Upper lobe of left lung (tissue), 6 donors: ENCODE data around the gene UBAC2. TPM values are rescaled to one million over a fixed set of nuclear protein-coding genes. Genes with fewer than 3 reads are reported as not detected.

Source experiments
- ATAC-seq, 2 donors: fragments of 200-7000 bp; cut with Tn5 transposase; one replicate each; pipeline ENCODE4 v1.9.1; 2022; ENCODE audit warnings: mild to moderate bottlenecking in 2 of 2, moderate library complexity in 2 of 2; ENCODE audit not compliant: low FRiP score in 2 of 2
- DNase-seq, 2 donors: peaks; one replicate each; pipeline ENCODE4 v3.0.0-alpha.2; 2019 to 2020
- H3K27ac ChIP-seq, 4 donors: fragments of 200-600 bp; sonication (generic); one replicate each; pipeline ENCODE4 v1.5.1; 2016 to 2019
- H3K27me3 ChIP-seq, 4 donors: fragments of 200-600 bp; sonication (generic); one replicate each; pipeline ENCODE4 v1.5.1; 2017 to 2019
- H3K36me3 ChIP-seq, 4 donors: fragments of 200-600 bp; sonication (generic); one replicate each; pipeline ENCODE4 v1.5.1; 2016 to 2019
- H3K4me1 ChIP-seq, 4 donors: fragments of 200-600 bp; sonication (generic); one replicate each; pipeline ENCODE4 v1.5.1; 2018 to 2019
- H3K4me3 ChIP-seq, 4 donors: fragments of 200-600 bp; sonication (generic); one replicate each; pipeline ENCODE4 v1.5.1; 2017 to 2019; ENCODE audit warnings: mild to moderate bottlenecking in 2 of 4, moderate library complexity in 1 of 4
- H3K9me3 ChIP-seq, 4 donors: fragments of 200-600 bp; sonication (generic); one replicate each; pipeline ENCODE4 v1.5.1; 2018 to 2019
- CTCF ChIP-seq, 6 experiments: fragments of 450-650 bp in 4 of 6; fragments of 200-600 bp in 2 of 6; sonication (generic) in 2 of 6; IDR thresholded peaks; one replicate each; pipeline ENCODE4 v1.5.1; 2016 to 2019; ENCODE audit warnings: antibody characterized with exemption in 6 of 6
- EP300 ChIP-seq, 4 donors: sonication (generic); formaldehyde crosslinking; IDR thresholded peaks; one replicate each; pipeline ENCODE4 v1.5.1; 2017; ENCODE audit warnings: antibody characterized with exemption in 4 of 4, control low read depth in 2 of 4
- POLR2A ChIP-seq, 4 donors: fragments of 450-650 bp; IDR thresholded peaks; one replicate each; pipeline ENCODE4 v1.5.1; 2016 to 2017; ENCODE audit warnings: antibody characterized with exemption in 4 of 4, mild to moderate bottlenecking in 2 of 4
- POLR2AphosphoS5 ChIP-seq, 2 donors: sonication (generic); formaldehyde crosslinking; IDR thresholded peaks; one replicate each; pipeline ENCODE4 v1.5.1; 2017; ENCODE audit warnings: antibody characterized with exemption in 2 of 2
- WGBS, 2 donors: methylation state at CpG; one replicate each; pipeline ENCODE4 v1.1.5; 2017 to 2018; 5-methylcytosine and 5-hydroxymethylcytosine counted together
- total RNA-seq, 6 donors: library from RNA; depleted of rRNA in 4 of 6; stranded (reverse); fragments of >200 nt in 4 of 6; gene quantifications; one replicate each; pipeline versions ENCODE4 v1.1.0 to v1.2.1, GENCODE V29; 2016 to 2021
- donor health status: DM: no; HTN: no; CAD: no; lungs with moderate emphysema.
- donor health status: DM: no; HTN: yes; CAD: no; lungs with severe emphysema.

UBAC2 gene
- total RNA-seq, 6 donors from 2014 or later, result 29.3 to 55.5 (median 47.7) TPM

- H3K4me1 ChIP-seq, result no peaks in the 10 kb centered on the region
- WGBS, 2 donors, result 97 to 99% methylated on average over 9 of the region's 9 CpGs
- H3K36me3 ChIP-seq, result peaks cover 0 to 21% (median 2%) of the 10 kb centered on the region in 4 donors
- no peak for ATAC-seq
- TF ChIP-seq EP300 (IDR thresholded peaks at IDR 0.05) (no peak), POLR2A (IDR thresholded peaks at IDR 0.05) (no peak), CTCF (IDR thresholded peaks at IDR 0.05) (no peak), POLR2AphosphoS5 (IDR thresholded peaks at IDR 0.05) (no peak)
- DNase-seq, result no peak
- no peak overlapping the region for H3K4me3 ChIP-seq
- no peak overlapping the region for H3K27ac ChIP-seq
- H3K27me3 ChIP-seq, result no peaks in the 10 kb centered on the region
- H3K9me3 ChIP-seq, result no peaks in the 10 kb centered on the region
Measured at GRCh38 chr13:99376924-99377323, 176.3 kb downstream of the UBAC2 start.

- ATAC-seq, result no peak
- DNase-seq, result no peak
- 96% methylated on average over 8 of the region's 8 CpGs for WGBS, 2 donors
- no peaks in the 10 kb centered on the region for H3K27me3 ChIP-seq
- TF ChIP-seq CTCF (IDR thresholded peaks at IDR 0.05) (no peak), EP300 (IDR thresholded peaks at IDR 0.05) (no peak), POLR2AphosphoS5 (IDR thresholded peaks at IDR 0.05) (no peak), POLR2A (IDR thresholded peaks at IDR 0.05) (no peak)
- no peak overlapping the region for H3K4me3 ChIP-seq
- no peaks in the 10 kb centered on the region for H3K4me1 ChIP-seq
- peaks cover 0 to 13% (median 2%) of the 10 kb centered on the region in 4 donors for H3K36me3 ChIP-seq
- no peaks in the 10 kb centered on the region for H3K9me3 ChIP-seq
- H3K27ac ChIP-seq, result no peak overlapping the region
Measured at GRCh38 chr13:99377641-99378040, 177.0 kb downstream of the UBAC2 start.

GRCh38 chr13:99378985-99379733 is 178.5 kb downstream of the UBAC2 start:
- WGBS, 2 donors, result 92 to 94% methylated on average over 3 of the region's 3 CpGs
- no peak overlapping the region for H3K4me3 ChIP-seq
- DNase-seq, result no peak
- ATAC-seq, result no peak
- H3K9me3 ChIP-seq, result no peaks in the 10 kb centered on the region
- peaks cover 0 to 13% (median 2%) of the 10 kb centered on the region in 4 donors for H3K36me3 ChIP-seq
- no peaks in the 10 kb centered on the region for H3K27me3 ChIP-seq
- TF ChIP-seq POLR2A (IDR thresholded peaks at IDR 0.05), result no peak
- no peak for TF ChIP-seq EP300 (IDR thresholded peaks at IDR 0.05)
- TF ChIP-seq POLR2AphosphoS5 (IDR thresholded peaks at IDR 0.05), result no peak
- no peak for TF ChIP-seq CTCF (IDR thresholded peaks at IDR 0.05)
- no peak overlapping the region for H3K27ac ChIP-seq
- H3K4me1 ChIP-seq, result no peaks in the 10 kb centered on the region

- no peak for DNase-seq
- Histone ChIP-seq H3K36me3 (peaks cover 0 to 10% (median 3%) of the 10 kb centered on the region in 4 donors), H3K4me3 (no peak overlapping the region), H3K27me3 (no peaks in the 10 kb centered on the region), H3K9me3 (no peaks in the 10 kb centered on the region), H3K4me1 (no peaks in the 10 kb centered on the region), H3K27ac (no peak overlapping the region)
- no peak for ATAC-seq
- TF ChIP-seq EP300 (IDR thresholded peaks at IDR 0.05) (no peak), CTCF (IDR thresholded peaks at IDR 0.05) (no peak), POLR2AphosphoS5 (IDR thresholded peaks at IDR 0.05) (no peak), POLR2A (IDR thresholded peaks at IDR 0.05) (no peak)
- 93 to 95% methylated on average over 14 to 16 of the region's 16 CpGs for WGBS, 2 donors
Measured at GRCh38 chr13:99379856-99380801, 179.5 kb downstream of the UBAC2 start.
